HTR-8/SVneo (cell line): Measurements from ENCODE around the gene UBASH3B.
A peak's percentile ranks its signal among the peaks of the same experiment; 100 is the strongest.

ENCODE experiments used
- DNase-seq: peaks from one replicate; pipeline ENCODE4 v3.0.0; 2011; ENCODE audit warnings: low spot score, mixed read lengths; ENCODE audit not compliant: insufficient read length
- FAIRE-seq: peaks from 2 replicates; lab custom pipeline; 2011; peaks lifted over from hg19 to GRCh38; lab: Jason Lieb, UNC

Gene UBASH3B

GRCh38 chr11:122773781-122774266, 118.3 kb downstream of the UBASH3B start:
- no peak for FAIRE-seq
- no peak for DNase-seq

GRCh38 chr11:122775675-122776271, 120.3 kb downstream of the UBASH3B start:
- no peak for FAIRE-seq
- DNase-seq, result no peak

- FAIRE-seq (no peak), DNase-seq (no peak)
These were observed 121.0 kb downstream of the UBASH3B start for GRCh38 chr11:122776546-122776945.

- DNase-seq, result no peak
- FAIRE-seq, result no peak
These were observed 121.8 kb downstream of the UBASH3B start for GRCh38 chr11:122777343-122777742.

GRCh38 chr11:122778148-122778547, 122.6 kb downstream of the UBASH3B start:
- FAIRE-seq, result no peak
- DNase-seq, result peak; percentile 12

GRCh38 chr11:122779047-122779629, 123.6 kb downstream of the UBASH3B start:
- FAIRE-seq, result no peak

GRCh38 chr11:122780296-122780949, 124.9 kb downstream of the UBASH3B start:
- DNase-seq (no peak), FAIRE-seq (no peak)

More at GRCh38 chr11:122779047-122779629, 123.6 kb downstream of the UBASH3B start:
- no peak for DNase-seq

- FAIRE-seq (peak; percentile 96), DNase-seq (peak; percentile 92)
These were observed 126.1 kb downstream of the UBASH3B start for GRCh38 chr11:122781378-122782195.

GRCh38 chr11:122782222-122782621, 126.7 kb downstream of the UBASH3B start:
- DNase-seq (no peak), FAIRE-seq (no peak)

- FAIRE-seq, result no peak
- DNase-seq, result peak; percentile 61
These were observed 128.9 kb downstream of the UBASH3B start for GRCh38 chr11:122784325-122784955.

GRCh38 chr11:122785031-122785541, 129.6 kb downstream of the UBASH3B start:
- DNase-seq (no peak), FAIRE-seq (peak; percentile 48)

GRCh38 chr11:122786896-122787295, 131.4 kb downstream of the UBASH3B start:
- FAIRE-seq, result peak; percentile 13

GRCh38 chr11:122788781-122789535, 133.4 kb downstream of the UBASH3B start:
- DNase-seq (no peak), FAIRE-seq (no peak)

More at GRCh38 chr11:122786896-122787295, 131.4 kb downstream of the UBASH3B start:
- DNase-seq, result no peak

GRCh38 chr11:122789907-122790306, 134.4 kb downstream of the UBASH3B start:
- FAIRE-seq (no peak), DNase-seq (no peak)

- DNase-seq (no peak), FAIRE-seq (peak; percentile 31)
These were observed 135.9 kb downstream of the UBASH3B start for GRCh38 chr11:122791411-122791810.

- FAIRE-seq, result no peak
- no peak for DNase-seq
These were observed 136.3 kb downstream of the UBASH3B start for GRCh38 chr11:122791836-122792235.

- DNase-seq (no peak), FAIRE-seq (no peak)
These were observed 138.0 kb downstream of the UBASH3B start for GRCh38 chr11:122793515-122793914.

GRCh38 chr11:122795307-122795706, 139.8 kb downstream of the UBASH3B start:
- DNase-seq, result no peak
- no peak for FAIRE-seq

GRCh38 chr11:122796128-122796717, 140.7 kb downstream of the UBASH3B start:
- FAIRE-seq, result peak; percentile 93
- peak; percentile 50 for DNase-seq
